BJ (cell line): ENCODE measurements around the gene ZNF181. TPM values are rescaled to one million over a fixed set of nuclear protein-coding genes. Genes with fewer than 3 reads are reported as not detected.
"Not testable (repeated sequence)": the region's sequence is repeated elsewhere in the genome, so short reads cannot be mapped to it uniquely, and the experiment has no call there.

Source experiments
- CTCF ChIA-PET: fragments of 350-600 bp; formaldehyde crosslinking; extraction: SDS; loops from one replicate; lab custom pipeline; 2021; ENCODE audit warnings: antibody characterized with exemption, inconsistent platforms; lab: Yijun Ruan, JAX
- POLR2A ChIA-PET: fragments of 300-600 bp; sonication (Branson Sonifier 250); formaldehyde crosslinking; extraction: SDS; loops from one replicate; lab custom pipeline; 2021; ENCODE audit warnings: antibody characterized with exemption; lab: Charles Lee
- DNase-seq: peaks from one replicate; pipeline ENCODE4 v3.0.0-alpha.2; 2011; ENCODE audit warnings: low read depth
- H3K27me3 ChIP-seq: 2 replicates; pipeline ENCODE4 v1.6.0; 2011; ENCODE audit warnings: low read length; ENCODE audit not compliant: control insufficient read depth, insufficient read depth
- H3K36me3 ChIP-seq: 2 replicates; pipeline ENCODE4 v1.5.1; 2011; ENCODE audit warnings: low read length; ENCODE audit not compliant: control insufficient read depth, insufficient read depth
- H3K4me3 ChIP-seq: 2 replicates; pipeline ENCODE4 v1.5.1; 2011; ENCODE audit warnings: low read depth, mild to moderate bottlenecking, control low read depth, low read length
- CTCF ChIP-seq: IDR thresholded peaks from 2 replicates; pipeline ENCODE4 v1.5.1; 2011; ENCODE audit warnings: low read depth, mild to moderate bottlenecking, control low read depth, inconsistent platforms, low read length, moderate library complexity; ENCODE audit not compliant: insufficient read depth
- polyA minus RNA-seq: library from RNA; depleted of rRNA, polyadenylated mRNA; stranded (reverse); fragments of >200 nt; gene quantifications from 2 replicates; pipeline ENCODE4 v1.2.3, GENCODE V29; 2011; rRNA and poly(A)+ RNA removed
- polyA plus RNA-seq: library from polyadenylated mRNA; depleted of rRNA; stranded (reverse); fragments of >200 nt; gene quantifications from 2 replicates; pipeline ENCODE4 v1.2.3, GENCODE V29; 2011; rRNA removed

Gene ZNF181
- 3.2 and 5.5 TPM in 2 replicates for polyA plus RNA-seq
- polyA minus RNA-seq: 2.8 and 3.5 TPM in 2 replicates

GRCh38 chr19:34733746-34734536 lies at the start of gene ZNF181:
Gene ZNF181, plus strand, starts transcription at chr19:34734243. Its CDS starts 795 bp downstream, at chr19:34735038.
- Histone ChIP-seq H3K27me3 (no peaks in the 10 kb centered on the region), H3K36me3 (peaks cover 5% of the 10 kb centered on the region), H3K4me3 (peak within 1 kb of the TSS; percentile 86)
- no peak for TF ChIP-seq CTCF
- ChIA-PET CTCF (no interaction called here), POLR2A (interaction anchor here (1.0 kb wide), 1 partner anchor 51 kb away, joined by 4 read pairs; no protein-coding TSS in a partner anchor)
- DNase-seq: peak; percentile 49

GRCh38 chr19:34685266-34685665 lies 48.8 kb upstream of the ZNF181 start:
- POLR2A ChIA-PET, H3K27me3 ChIP-seq, H3K4me3 ChIP-seq, CTCF ChIA-PET, H3K36me3 ChIP-seq, DNase-seq: not testable (repeated sequence)

GRCh38 chr19:34686455-34686854 lies 47.6 kb upstream of the ZNF181 start:
- ChIA-PET CTCF (interaction anchor here (1.1 kb wide), 1 partner anchor 48 kb away, joined by 3 read pairs; no protein-coding TSS in a partner anchor), POLR2A (no interaction called here)
- no peak overlapping the region for H3K4me3 ChIP-seq
- no peaks in the 10 kb centered on the region for H3K27me3 ChIP-seq
- no peak for DNase-seq
- peaks cover 5% of the 10 kb centered on the region for H3K36me3 ChIP-seq
- TF ChIP-seq CTCF: no peak

- no peaks in the 10 kb centered on the region for H3K27me3 ChIP-seq
- no peak overlapping the region for H3K4me3 ChIP-seq
- no peak for TF ChIP-seq CTCF
- ChIA-PET CTCF (interaction anchor here (1.1 kb wide), 1 partner anchor 49 kb away, joined by 3 read pairs; no protein-coding TSS in a partner anchor), POLR2A (no interaction called here)
- H3K36me3 ChIP-seq: peaks cover 3% of the 10 kb centered on the region; the same call in 1 of the 2 replicates
- DNase-seq: no peak
Measured at GRCh38 chr19:34687348-34687747, 46.7 kb upstream of the ZNF181 start.

- no peak for TF ChIP-seq CTCF
- CTCF ChIA-PET: no interaction called here
Measured at GRCh38 chr19:34688592-34688991, 45.5 kb upstream of the ZNF181 start.

More at GRCh38 chr19:34688592-34688991, 45.5 kb upstream of the ZNF181 start:
- no peak for DNase-seq
- Histone ChIP-seq H3K27me3 (no peaks in the 10 kb centered on the region), H3K4me3 (no peak overlapping the region), H3K36me3 (peaks cover 1% of the 10 kb centered on the region; the same call in 1 of the 2 replicates)
- POLR2A ChIA-PET: no interaction called here
